ENCODE results near the gene MEF2D. TPM values are rescaled to one million over a fixed set of nuclear protein-coding genes. Genes with fewer than 3 reads are reported as not detected.

MEF2D gene
- total and polyA plus RNA-seq, 12 donors = 7.8 to 89.9 (median 50.0) TPM

DNA sequence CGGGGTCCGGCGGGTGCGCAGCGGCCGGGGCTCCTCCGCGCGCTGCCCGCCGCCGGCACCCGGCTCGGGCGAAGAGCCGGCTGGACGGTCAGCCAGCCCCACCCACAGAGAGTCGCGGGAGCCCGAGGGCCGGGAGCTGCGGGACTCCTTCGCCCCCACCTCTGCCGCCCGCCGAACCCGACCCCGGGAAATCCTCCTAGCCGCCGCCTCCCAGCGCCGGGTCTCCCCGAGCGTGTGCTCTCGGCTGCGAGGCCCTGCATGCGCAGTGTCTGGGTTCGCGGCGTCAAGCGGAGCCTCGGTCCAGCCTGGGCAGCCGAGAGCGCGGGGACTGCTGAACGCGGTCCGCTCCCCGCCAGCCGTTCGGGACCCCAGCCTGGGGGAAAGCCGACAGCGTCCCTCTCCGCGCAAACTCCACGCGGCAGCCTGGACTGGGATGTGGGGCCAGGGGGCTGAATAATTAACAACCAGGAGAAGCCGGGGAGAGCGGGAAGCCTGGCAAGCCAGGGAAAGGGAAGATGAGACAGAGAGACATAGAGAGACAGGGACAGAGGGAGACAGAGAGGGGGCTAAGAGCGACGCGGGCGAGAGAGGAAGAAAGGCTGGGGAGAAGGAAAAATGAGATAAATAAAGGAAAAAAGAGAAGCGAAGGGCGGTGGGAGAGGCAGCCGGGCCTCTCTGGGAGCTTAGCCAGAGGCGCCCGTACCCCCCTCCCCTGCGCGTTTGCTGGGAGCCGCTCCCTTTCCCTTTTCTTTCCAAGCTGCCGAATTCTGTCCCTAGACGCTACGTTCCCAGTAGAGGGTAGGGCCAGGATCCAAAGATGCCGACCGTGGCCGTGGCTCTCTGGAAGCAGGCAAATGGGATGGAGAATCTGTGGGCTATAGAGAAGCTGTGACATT lies 64.2 kb downstream of the MEF2D start:
- H3K27ac ChIP-seq = no peak overlapping the region
- peak overlapping the region in 1 of 4 donors; percentile 43 for H3K4me3 ChIP-seq
- intact Hi-C loops (cut with DNase I) = no loop called here
- H3K36me3 ChIP-seq (replicated peaks in 1 of 2) = no peaks in the 10 kb centered on the region
- peaks cover 7 to 15% of the 10 kb centered on the region in 2 donors for H3K4me1 ChIP-seq (replicated peaks in 1 of 2)
- H3K27me3 ChIP-seq = peaks cover 88% of the 10 kb centered on the region
- WGBS, 4 donors = 5 to 11% (median 6%) methylated on average over 30 to 77 of the region's 77 CpGs
- DNase-seq = no peak
- H3K9me3 ChIP-seq (replicated peaks in 1 of 3) = no peaks in the 10 kb centered on the region
- TF ChIP-seq, protein P1, sequence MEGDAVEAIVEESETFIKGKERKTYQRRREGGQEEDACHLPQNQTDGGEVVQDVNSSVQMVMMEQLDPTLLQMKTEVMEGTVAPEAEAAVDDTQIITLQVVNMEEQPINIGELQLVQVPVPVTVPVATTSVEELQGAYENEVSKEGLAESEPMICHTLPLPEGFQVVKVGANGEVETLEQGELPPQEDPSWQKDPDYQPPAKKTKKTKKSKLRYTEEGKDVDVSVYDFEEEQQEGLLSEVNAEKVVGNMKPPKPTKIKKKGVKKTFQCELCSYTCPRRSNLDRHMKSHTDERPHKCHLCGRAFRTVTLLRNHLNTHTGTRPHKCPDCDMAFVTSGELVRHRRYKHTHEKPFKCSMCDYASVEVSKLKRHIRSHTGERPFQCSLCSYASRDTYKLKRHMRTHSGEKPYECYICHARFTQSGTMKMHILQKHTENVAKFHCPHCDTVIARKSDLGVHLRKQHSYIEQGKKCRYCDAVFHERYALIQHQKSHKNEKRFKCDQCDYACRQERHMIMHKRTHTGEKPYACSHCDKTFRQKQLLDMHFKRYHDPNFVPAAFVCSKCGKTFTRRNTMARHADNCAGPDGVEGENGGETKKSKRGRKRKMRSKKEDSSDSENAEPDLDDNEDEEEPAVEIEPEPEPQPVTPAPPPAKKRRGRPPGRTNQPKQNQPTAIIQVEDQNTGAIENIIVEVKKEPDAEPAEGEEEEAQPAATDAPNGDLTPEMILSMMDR (IDR thresholded peaks at IDR 0.05) = no peak
- no peak for TF ChIP-seq POLR2A (IDR thresholded peaks at IDR 0.05)

DNA sequence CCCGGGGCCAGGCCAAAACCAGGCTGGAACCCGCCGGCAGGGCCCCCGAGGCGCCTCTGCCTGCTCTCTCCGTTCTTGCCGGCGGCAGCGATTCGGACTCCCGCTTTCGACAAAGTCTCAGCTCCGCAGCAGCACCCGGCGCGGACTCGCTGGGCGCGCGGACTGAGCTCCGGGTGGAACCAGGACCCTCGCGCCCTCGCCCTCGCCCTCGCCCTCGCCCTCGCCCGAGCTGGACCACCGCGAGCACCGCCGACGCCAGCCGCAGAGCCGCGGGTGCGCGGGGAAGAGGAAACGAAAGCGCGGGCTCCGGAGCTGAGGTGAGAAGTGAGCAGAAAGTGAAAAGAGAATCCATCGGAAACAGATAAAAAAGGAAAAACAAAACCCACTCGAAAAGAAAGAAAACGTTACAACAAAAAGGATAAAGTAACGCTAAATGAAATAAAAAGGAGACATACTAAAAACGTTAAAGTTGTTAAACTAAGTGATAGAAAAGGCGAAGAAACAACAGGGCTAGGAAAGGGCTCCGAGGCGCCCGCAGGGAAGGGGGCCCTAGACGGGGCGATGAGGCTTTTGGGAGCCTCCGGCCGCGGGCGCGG lies 64.9 kb downstream of the MEF2D start:
- TF ChIP-seq, protein P1 (IDR thresholded peaks at IDR 0.05) = no peak
- TF ChIP-seq POLR2A (IDR thresholded peaks at IDR 0.05) = no peak
- Histone ChIP-seq H3K4me3 (peak overlapping the region in 1 of 4 donors; percentile 43), H3K36me3 (replicated peaks in 1 of 2) (no peaks in the 10 kb centered on the region), H3K27ac (no peak overlapping the region), H3K9me3 (replicated peaks in 1 of 3) (no peaks in the 10 kb centered on the region), H3K27me3 (peaks cover 87% of the 10 kb centered on the region), H3K4me1 (replicated peaks in 1 of 2) (peaks cover 7 to 15% of the 10 kb centered on the region in 2 donors)
- peak in 1 of 7 donors; percentile 15 for DNase-seq
- intact Hi-C loops (cut with DNase I) = no loop called here
- WGBS, 4 donors = 3 to 7% (median 5%) methylated on average over 36 to 59 of the region's 59 CpGs

- no peak for DNase-seq
- intact Hi-C loops (cut with DNase I) = no loop called here
- TF ChIP-seq POLR2A (IDR thresholded peaks at IDR 0.05) = no peak
- TF ChIP-seq, protein P1 (IDR thresholded peaks at IDR 0.05) = no peak
- H3K9me3 ChIP-seq (replicated peaks in 1 of 3) = no peaks in the 10 kb centered on the region
- peaks cover 7 to 15% of the 10 kb centered on the region in 2 donors for H3K4me1 ChIP-seq (replicated peaks in 1 of 2)
- H3K27ac ChIP-seq = no peak overlapping the region
- no peaks in the 10 kb centered on the region for H3K36me3 ChIP-seq (replicated peaks in 1 of 2)
- H3K4me3 ChIP-seq = peak overlapping the region in 1 of 4 donors; percentile 43
- H3K27me3 ChIP-seq = peaks cover 81% of the 10 kb centered on the region
- 35 to 47% (median 44%) methylated on average over 11 to 20 of the region's 20 CpGs for WGBS, 4 donors
Measured at GRCh38 chr1:156434989-156435544, 65.5 kb downstream of the MEF2D start.

DNA sequence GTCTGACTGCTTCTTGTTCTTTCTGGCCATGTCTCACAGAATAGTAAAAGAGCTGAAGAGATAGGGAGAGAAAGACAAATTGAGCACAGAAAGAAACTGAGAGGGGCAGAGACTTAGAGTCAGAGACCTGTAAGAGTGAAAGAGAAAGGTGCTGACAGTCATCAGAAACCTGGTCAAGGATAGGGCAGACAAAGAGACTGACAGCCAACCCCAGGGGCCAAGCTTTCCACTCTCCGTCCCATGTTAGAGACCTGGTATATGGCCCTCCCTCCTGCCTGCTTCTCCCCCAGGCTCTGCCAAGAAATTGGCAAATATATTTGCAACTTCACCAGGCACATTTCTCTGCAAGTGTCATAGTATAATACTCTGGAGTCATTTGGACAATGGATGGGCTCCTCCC lies 67.0 kb downstream of the MEF2D start:
- intact Hi-C loops (cut with DNase I) = no loop called here
- TF ChIP-seq POLR2A (IDR thresholded peaks at IDR 0.05) = no peak
- TF ChIP-seq, protein P1 (IDR thresholded peaks at IDR 0.05) = no peak
- Histone ChIP-seq H3K27ac (no peak overlapping the region), H3K27me3 (peaks cover 79% of the 10 kb centered on the region), H3K9me3 (replicated peaks in 1 of 3) (no peaks in the 10 kb centered on the region), H3K4me3 (no peak overlapping the region), H3K4me1 (replicated peaks in 1 of 2) (peaks cover 7 to 15% of the 10 kb centered on the region in 2 donors), H3K36me3 (replicated peaks in 1 of 2) (no peaks in the 10 kb centered on the region)
- DNase-seq = no peak
- WGBS, 4 donors = 58 to 82% (median 68%) methylated on average over 1 of the region's 1 CpG

Data from adrenal gland (tissue), 12 donors.